Osteocyte (in vitro differentiated cells): ENCODE results near the gene GALNT9. TPM values are rescaled to one million over a fixed set of nuclear protein-coding genes. Genes with fewer than 3 reads are reported as not detected.

ENCODE experiments used
- DNase-seq: peaks from one replicate; pipeline ENCODE4 v3.0.0; 2021; ENCODE audit warnings: mixed read lengths; ENCODE audit not compliant: unreplicated experiment; ENCODE audit errors: extremely low spot score
- H3K27ac Mint-ChIP-seq: one replicate; pipeline ENCODE4 v1.8.0; 2021; ENCODE audit warnings: mild to moderate bottlenecking, mixed read lengths; ENCODE audit not compliant: unreplicated experiment
- H3K27me3 Mint-ChIP-seq: one replicate; pipeline ENCODE4 v1.8.0; 2021; ENCODE audit warnings: mixed read lengths; ENCODE audit not compliant: unreplicated experiment
- H3K36me3 Mint-ChIP-seq: one replicate; pipeline ENCODE4 v1.8.0; 2021; ENCODE audit warnings: mixed read lengths; ENCODE audit not compliant: unreplicated experiment
- H3K4me1 Mint-ChIP-seq: one replicate; pipeline ENCODE4 v1.8.0; 2021; ENCODE audit warnings: mixed read lengths; ENCODE audit not compliant: unreplicated experiment
- H3K4me3 Mint-ChIP-seq: one replicate; pipeline ENCODE4 v1.8.0; 2021; ENCODE audit warnings: mild to moderate bottlenecking, moderate library complexity, mixed read lengths; ENCODE audit not compliant: unreplicated experiment
- H3K9me3 Mint-ChIP-seq: one replicate; pipeline ENCODE4 v1.8.0; 2021; ENCODE audit warnings: mixed read lengths; ENCODE audit not compliant: unreplicated experiment
- CTCF ChIP-seq: fragments of 200-600 bp; sonication (generic); IDR thresholded peaks from 2 replicates; pipeline ENCODE4 v1.5.0; 2021; ENCODE audit warnings: antibody characterized with exemption, mild to moderate bottlenecking, moderate library complexity
- total RNA-seq: library from RNA; stranded (reverse); gene quantifications from 2 replicates; pipeline ENCODE4 v1.2.1, GENCODE V29; 2021

The GALNT9 gene
- total RNA-seq, 1 donor from 2014 or later: not detected

- Mint-ChIP-seq H3K4me3 (no peak overlapping the region), H3K27ac (no peak overlapping the region), H3K9me3 (no peaks in the 10 kb centered on the region), H3K36me3 (no peaks in the 10 kb centered on the region), H3K4me1 (peaks cover 2% of the 10 kb centered on the region), H3K27me3 (no peaks in the 10 kb centered on the region)
- DNase-seq: no peak
- no peak for TF ChIP-seq CTCF
Observed at GRCh38 chr12:132156573-132157325, 172.6 kb downstream of the GALNT9 start.

GRCh38 chr12:132155771-132156572 is 173.4 kb downstream of the GALNT9 start:
- H3K27ac Mint-ChIP-seq: no peak overlapping the region
- no peaks in the 10 kb centered on the region for H3K9me3 Mint-ChIP-seq
- peaks cover 2% of the 10 kb centered on the region for H3K4me1 Mint-ChIP-seq
- TF ChIP-seq CTCF: no peak
- H3K27me3 Mint-ChIP-seq: no peaks in the 10 kb centered on the region
- DNase-seq: no peak
- no peak overlapping the region for H3K4me3 Mint-ChIP-seq
- no peaks in the 10 kb centered on the region for H3K36me3 Mint-ChIP-seq

- Mint-ChIP-seq H3K9me3 (no peaks in the 10 kb centered on the region), H3K4me3 (no peak overlapping the region), H3K27ac (no peak overlapping the region), H3K36me3 (no peaks in the 10 kb centered on the region), H3K4me1 (peaks cover 1% of the 10 kb centered on the region), H3K27me3 (no peaks in the 10 kb centered on the region)
- no peak for TF ChIP-seq CTCF
- no peak for DNase-seq
Observed at GRCh38 chr12:132154941-132155770, 174.2 kb downstream of the GALNT9 start.

GRCh38 chr12:132154341-132154761 is 175.0 kb downstream of the GALNT9 start:
- H3K4me1 Mint-ChIP-seq: no peaks in the 10 kb centered on the region
- no peak for DNase-seq
- H3K27ac Mint-ChIP-seq: no peak overlapping the region

More at GRCh38 chr12:132154341-132154761, 175.0 kb downstream of the GALNT9 start:
- Mint-ChIP-seq H3K27me3 (no peaks in the 10 kb centered on the region), H3K4me3 (no peak overlapping the region), H3K36me3 (no peaks in the 10 kb centered on the region), H3K9me3 (no peaks in the 10 kb centered on the region)
- no peak for TF ChIP-seq CTCF
